G401 (cell line): ENCODE results near the gene EPPIN. TPM values are rescaled to one million over a fixed set of nuclear protein-coding genes. Genes with fewer than 3 reads are reported as not detected.

ENCODE experiments used
- DNase-seq: peaks from one replicate; pipeline ENCODE4 v3.0.0-alpha.2; 2015; ENCODE audit warnings: low spot score
- in situ Hi-C: cut with HindIII; loops from 2 replicates; pipeline ENCODE4 v1.10.0; 2016; ENCODE audit warnings: low sequenced_read_pairs, mixed read lengths
- total RNA-seq: library from RNA; depleted of rRNA; stranded (reverse); fragments of >200 nt; shearing (Covaris generic); gene quantifications from 2 replicates; pipeline ENCODE4 v1.2.3, GENCODE V29; 2014

Gene EPPIN
- total RNA-seq, 1 experiment from 2014 or later = not detected

DNA sequence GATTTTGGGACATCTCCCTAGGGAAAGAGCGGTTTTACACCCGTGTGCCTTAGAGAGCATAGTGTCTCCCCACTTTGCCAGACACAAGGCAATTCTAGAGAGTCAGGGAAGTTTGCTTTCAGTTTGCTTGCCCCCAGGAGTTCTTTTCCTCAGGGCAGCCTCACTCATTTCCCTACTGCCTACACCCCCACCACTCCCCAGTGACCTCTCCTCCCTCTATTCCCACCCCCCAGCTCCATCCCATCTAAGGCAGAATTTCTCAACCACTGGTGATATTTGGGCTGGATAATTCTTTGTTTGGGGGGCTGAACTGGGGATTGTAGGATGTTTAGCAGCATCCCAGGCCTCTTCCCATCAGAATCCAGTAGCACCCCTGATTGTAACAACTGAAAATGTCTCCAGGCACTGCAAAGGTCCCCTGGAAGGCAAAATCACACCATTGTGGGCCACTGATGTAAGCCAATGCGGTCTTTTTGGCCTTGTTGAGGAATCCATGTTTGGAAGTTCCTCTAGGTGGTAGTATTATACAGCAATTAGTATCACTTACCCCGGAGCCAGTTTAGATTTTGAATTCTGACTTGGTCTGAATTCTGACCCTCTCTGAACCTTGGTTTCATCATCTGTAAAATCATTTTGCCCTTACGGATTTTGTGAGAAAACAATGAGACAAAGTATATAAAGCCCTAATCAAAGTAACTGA is 1.3 kb downstream of the EPPIN start:
- in situ Hi-C loops = no loop called here
- DNase-seq = peak; percentile 10

DNA sequence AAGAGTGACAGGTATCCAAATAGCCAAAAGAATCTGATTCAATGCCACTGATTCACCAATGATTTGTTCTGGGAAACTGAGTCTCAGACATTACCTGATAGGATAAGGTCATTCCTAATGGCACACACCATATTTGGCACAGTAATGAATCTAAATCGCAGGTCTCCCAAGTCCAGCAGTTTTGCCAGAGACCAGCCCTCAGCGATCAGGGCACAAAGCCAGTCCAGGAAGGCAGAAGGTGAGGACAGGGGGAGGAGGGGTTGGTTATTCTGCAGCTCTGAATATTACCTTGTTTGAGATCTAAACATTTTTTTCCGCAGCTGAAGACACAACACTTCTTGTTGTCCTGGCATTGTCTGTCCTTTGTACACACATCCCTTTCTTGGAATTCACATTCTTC is 1.9 kb downstream of the EPPIN start:
- no peak for DNase-seq
- in situ Hi-C loops = no loop called here

- in situ Hi-C loops = no loop called here
- no peak for DNase-seq
These were observed 7.8 kb downstream of the EPPIN start, which contains the start of gene WFDC6 for GRCh38 chr20:45539382-45539781. WFDC6 (minus strand) TSS chr20:45539482; CDS start chr20:45539407, 75 bp downstream.

DNA sequence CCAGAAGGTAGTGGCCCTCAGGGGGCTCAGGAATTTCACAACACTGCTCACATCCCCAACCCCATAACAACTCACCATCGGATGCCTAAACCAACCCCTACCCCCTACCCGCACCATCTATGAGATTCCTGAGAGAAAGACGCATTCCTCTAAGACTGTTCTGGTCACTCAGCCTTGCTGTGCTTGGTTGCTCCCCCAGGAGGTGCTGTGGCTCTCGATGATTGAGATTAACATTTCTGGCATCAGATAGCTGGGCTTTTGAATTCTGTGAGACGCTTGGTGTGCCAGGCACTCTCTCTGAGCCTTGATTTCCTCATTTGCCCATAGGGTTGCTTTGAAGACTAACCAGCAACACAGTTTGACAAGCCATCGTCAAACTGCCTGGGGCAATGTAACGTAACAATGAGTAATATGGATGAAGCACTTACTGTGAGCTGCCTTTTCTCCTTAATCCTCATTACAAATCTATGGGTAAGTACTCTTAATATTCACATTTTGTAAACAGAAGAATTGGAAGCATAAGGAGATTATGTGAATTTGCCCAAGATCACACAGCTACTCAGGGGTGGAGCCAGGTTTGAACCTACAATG is 8.9 kb downstream of the EPPIN start:
- in situ Hi-C loops = no loop called here
- no peak for DNase-seq

DNA sequence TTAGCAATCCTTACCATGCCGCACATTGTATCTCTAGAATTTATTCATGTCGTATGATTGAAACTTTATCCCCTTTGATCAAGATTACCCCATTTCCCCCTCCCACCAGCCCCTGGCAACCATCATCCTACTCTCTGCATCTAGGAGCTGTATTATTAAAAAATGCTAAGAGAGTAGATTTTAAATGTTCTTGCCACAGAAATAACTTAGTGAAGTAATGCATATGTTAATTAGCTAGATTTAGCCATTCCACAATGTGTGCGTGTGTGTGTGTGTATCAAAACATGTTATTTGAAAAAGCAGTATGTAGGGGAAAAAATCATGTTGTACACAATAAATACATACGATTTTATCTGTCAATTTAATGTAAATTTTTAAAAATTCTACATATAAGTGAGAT is 19.9 kb downstream of the EPPIN start:
- in situ Hi-C loops = no loop called here
- no peak for DNase-seq

DNA sequence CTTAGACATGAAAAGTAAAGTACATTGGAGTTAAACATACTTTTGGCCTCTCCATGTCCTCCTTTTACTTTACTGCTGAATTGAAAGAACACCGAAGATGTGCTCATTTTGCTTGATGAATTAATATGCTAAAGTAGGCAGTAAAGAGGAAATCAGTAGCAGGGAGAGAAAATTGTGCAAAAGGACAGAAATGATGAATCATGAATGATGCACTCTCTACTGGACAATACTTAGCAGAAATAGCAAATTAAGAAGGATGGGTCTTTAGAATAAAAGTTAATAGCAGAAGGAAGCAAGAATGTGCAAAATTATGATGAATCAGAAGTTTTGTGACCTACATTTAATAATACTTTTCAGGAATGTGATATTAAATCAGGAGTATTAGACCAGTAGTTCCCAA is 23.4 kb downstream of the EPPIN start:
- in situ Hi-C loops = no loop called here
- DNase-seq = no peak

GRCh38 chr20:45518282-45518681 is 28.9 kb downstream of the EPPIN start:
- in situ Hi-C loops = no loop called here
- DNase-seq = no peak

GRCh38 chr20:45515147-45515913 is 31.9 kb downstream of the EPPIN start, which contains the start of gene SPINT3:
SPINT3 (minus strand) TSS chr20:45515622; CDS start chr20:45515608, 14 bp downstream.
- DNase-seq = no peak
- in situ Hi-C loops = no loop called here

DNA sequence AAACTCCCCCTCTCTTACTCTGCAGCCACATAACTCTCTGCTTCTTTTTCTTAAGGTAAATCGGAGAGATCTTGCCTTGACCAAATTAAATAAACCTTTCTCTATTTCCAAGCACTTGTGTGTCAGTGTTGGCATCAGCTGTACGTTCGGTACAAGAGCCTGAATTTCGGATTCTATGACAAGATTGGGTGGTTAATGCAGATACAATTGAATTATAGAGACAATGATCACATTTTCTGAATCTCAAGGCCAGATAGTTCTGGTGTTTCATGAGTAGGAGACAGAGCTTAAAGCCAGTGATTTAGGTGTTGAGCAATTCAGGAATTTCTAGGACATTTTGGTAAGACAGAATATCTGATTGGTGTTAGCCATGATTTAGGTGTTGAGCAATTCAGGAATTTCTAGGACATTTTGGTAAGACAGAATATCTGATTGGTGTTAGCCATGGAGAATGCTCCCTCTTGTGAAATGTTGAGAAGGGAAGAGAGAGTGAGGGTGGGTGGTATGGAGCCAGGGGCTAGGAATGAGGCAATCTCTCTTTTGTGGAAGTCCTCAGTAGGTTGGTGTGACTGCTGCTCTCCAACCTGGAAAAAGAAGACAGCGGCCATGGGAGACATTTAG is 36.8 kb downstream of the EPPIN start:
- in situ Hi-C loops = no loop called here
- no peak for DNase-seq

DNA sequence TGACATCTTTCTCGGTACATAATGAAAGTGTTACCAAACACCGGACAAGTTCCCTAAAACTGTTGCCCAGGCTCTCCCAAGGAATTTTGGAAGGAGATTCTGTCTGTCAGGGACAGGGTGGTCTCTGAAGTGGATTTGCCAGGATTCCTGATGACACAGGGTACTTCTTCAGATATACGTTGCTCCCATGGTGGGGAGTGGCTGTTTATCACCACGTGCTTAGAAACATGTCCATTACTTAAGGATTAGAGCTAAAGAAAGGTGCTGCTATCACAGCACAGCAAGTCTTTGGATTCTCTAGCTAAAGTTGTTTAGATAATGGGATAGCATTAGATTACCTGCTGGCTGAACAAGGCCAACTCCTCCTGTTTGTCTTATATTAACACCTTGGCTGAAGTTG is 38.1 kb downstream of the EPPIN start:
- in situ Hi-C loops = no loop called here
- no peak for DNase-seq

- no peak for DNase-seq
- in situ Hi-C loops = no loop called here
These were observed 38.9 kb downstream of the EPPIN start for GRCh38 chr20:45508068-45508886.

DNA sequence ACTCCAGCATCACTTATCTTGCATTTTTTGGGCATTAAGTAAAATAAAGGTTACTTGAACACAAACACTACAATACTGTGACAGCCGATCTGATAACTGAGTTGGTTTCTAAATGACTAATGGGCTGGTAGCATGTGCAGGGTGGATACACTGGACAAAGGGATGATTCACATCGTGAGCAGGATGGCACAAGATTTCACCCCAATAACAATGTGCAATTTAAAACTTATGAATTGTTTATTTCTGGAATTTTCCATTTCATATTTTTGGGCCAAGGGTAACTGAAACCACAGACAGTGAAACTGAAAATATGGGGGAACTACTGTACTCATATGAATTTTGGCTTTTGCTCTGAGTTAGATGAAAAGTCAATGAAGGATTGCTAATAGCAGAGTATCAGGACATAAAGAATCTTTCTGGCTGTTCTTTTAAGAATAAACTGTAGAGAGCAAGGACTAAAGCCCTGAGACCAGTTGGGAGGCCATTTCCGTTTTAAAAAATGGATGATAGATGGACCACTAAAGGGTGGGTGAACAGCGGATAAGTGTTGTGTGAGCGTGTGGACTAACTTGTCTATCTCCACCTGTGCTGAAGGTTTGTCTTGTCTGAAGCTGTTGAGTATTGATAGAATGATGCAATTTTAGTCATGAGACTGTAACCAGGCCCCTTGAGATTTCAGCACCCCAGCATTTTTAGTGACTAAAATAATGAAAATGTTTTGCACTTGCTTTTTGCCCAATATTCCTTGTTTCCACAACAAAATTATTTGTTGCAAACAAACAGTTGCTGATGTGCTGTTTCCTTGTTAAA is 40.0 kb downstream of the EPPIN start:
- in situ Hi-C loops = no loop called here
- no peak for DNase-seq

GRCh38 chr20:45506398-45506797 is 40.8 kb downstream of the EPPIN start:
- in situ Hi-C loops = no loop called here
- DNase-seq = no peak

GRCh38 chr20:45503403-45503802 is 43.8 kb downstream of the EPPIN start:
- no peak for DNase-seq
- in situ Hi-C loops = no loop called here

GRCh38 chr20:45502561-45502960 is 44.6 kb downstream of the EPPIN start:
- in situ Hi-C loops = no loop called here
- DNase-seq = no peak

- in situ Hi-C loops = no loop called here
- no peak for DNase-seq
These were observed 45.6 kb downstream of the EPPIN start for GRCh38 chr20:45501600-45501999.

GRCh38 chr20:45500022-45500421 is 47.2 kb downstream of the EPPIN start:
- in situ Hi-C loops = no loop called here
- no peak for DNase-seq

GRCh38 chr20:45497971-45498494 is 49.2 kb downstream of the EPPIN start:
- DNase-seq = no peak
- in situ Hi-C loops = loop anchor here (25.0 kb wide), 1 partner anchor 186 kb away; the partner anchor contains the start of genes MATN4 and RBPJL
